Measurements from ENCODE around the gene RPS24. TPM values are rescaled to one million over a fixed set of nuclear protein-coding genes. Genes with fewer than 3 reads are reported as not detected.

Gene RPS24
- total and polyA plus RNA-seq, 9 of the 15 experiments (the other 6 are each of a cell fraction or from before 2014, with no cell fraction given), result 1,947 to 7,307 (median 5,944) TPM

DNA sequence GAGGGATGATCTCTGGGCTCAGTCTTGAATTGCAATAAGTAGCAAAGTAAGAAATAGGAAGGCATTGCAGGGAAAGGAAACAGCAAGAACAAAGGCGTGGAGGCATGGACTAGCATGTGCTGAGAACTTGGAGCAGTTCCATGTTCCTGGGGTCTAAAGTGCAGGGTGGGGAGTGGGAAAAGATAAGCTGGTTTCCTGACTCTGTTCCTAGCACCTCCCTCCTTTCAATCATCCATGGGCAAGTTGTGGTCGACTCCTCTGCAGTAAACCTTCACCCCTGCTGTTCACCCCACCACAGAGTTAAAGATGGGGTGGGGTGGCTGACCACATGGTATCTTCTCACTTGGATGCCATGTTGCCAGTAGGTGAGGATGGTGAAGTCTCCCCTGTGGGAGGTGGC, 29.6 kb downstream of the RPS24 start:
- Histone ChIP-seq H3K36me3 (ENCODE audit: control insufficient read depth, insufficient read depth, low read length) (no peaks in the 10 kb centered on the region), H4K20me1 (replicated peaks; ENCODE audit: control insufficient read depth, insufficient read depth, low read length) (no peaks in the 10 kb centered on the region; the same call in 1 of the 2 replicates), H2AFZ (ENCODE audit: low read depth, low read length) (no peak overlapping the region), H3K9me3 (replicated peaks; ENCODE audit: control insufficient read depth, insufficient read depth, low read depth, low read length) (no peaks in the 10 kb centered on the region), H3K27ac (ENCODE audit: extremely low read depth, low read depth, low read length) (no peak overlapping the region), H3K79me2 (ENCODE audit: control insufficient read depth, insufficient read depth, low read length) (no peaks in the 10 kb centered on the region), H3K9me1 (ENCODE audit: control insufficient read depth, insufficient read depth, low read length) (no peaks in the 10 kb centered on the region), H3K4me1 (replicated peaks in 1 of 2; ENCODE audit: control insufficient read depth in 2 of 2, insufficient read depth in 2 of 2, low read length in 2 of 2) (no peaks in the 10 kb centered on the region), H3K4me2 (ENCODE audit: insufficient read depth, low read length) (no peak overlapping the region), H3K27me3 (ENCODE audit: control insufficient read depth in 2 of 2, insufficient read depth in 2 of 2, low read length in 2 of 2) (peaks cover 27 to 55% of the 10 kb centered on the region in 2 experiments; a peak in 4 of 5 replicates), H3K9ac (ENCODE audit: insufficient read depth in 1 of 2, low read depth in 2 of 2, low read length in 2 of 2) (no peak overlapping the region), H3K4me3 (no peak overlapping the region)
- ATAC-seq, result no peak
- intact Hi-C loops (cut with micrococcal nuclease) (no loop called here), in situ Hi-C loops (cut with MboI) (no loop called here)
- CTCF ChIA-PET (ENCODE audit: low intra/inter-chr PET ratio), result no interaction called here
- no peak for FAIRE-seq
- POLR2A ChIA-PET, result interaction anchor here (0.8 to 1.1 kb wide), 2 partner anchors 175 to 538 kb away, joined by 3 to 4 read pairs; no protein-coding TSS in a partner anchor
- no peak for DNase-seq (ENCODE audit: extremely low read depth in 1 of 4, low spot score in 3 of 4)
- WGBS (ENCODE audit: insufficient coverage, low coverage, missing lambda C conversion rate), result 0% methylated on average over 2 of the region's 2 CpGs
- BruUV-seq (replicated peaks), result no TSS peak
- TF ChIP-seq GABPA (tag; conservative IDR thresholded peaks at IDR 0.05; ENCODE audit: low read depth) (no peak), TBL1XR1 (IDR thresholded peaks at IDR 0.05; ENCODE audit: low read length in 2 of 2) (no peak), ZNF197 (CRISPR knock-in tag; IDR thresholded peaks at IDR 0.05; ENCODE audit: low read depth) (no peak), POLR3G (IDR thresholded peaks at IDR 0.05; ENCODE audit: extremely low read depth, insufficient read length, insufficient replicate concordance) (no peak), SPI1 (IDR thresholded peaks at IDR 0.05; ENCODE audit: borderline replicate concordance, low read depth, low read length) (no peak), ZFP1 (CRISPR knock-in tag; IDR thresholded peaks at IDR 0.05) (no peak), ZNF408 (CRISPR knock-in tag; IDR thresholded peaks at IDR 0.05; ENCODE audit: low read depth) (no peak), SRSF7 (optimal IDR thresholded peaks at IDR 0.05; ENCODE audit: low read depth, low read length) (no peak), ZNF584 (CRISPR knock-in tag; IDR thresholded peaks at IDR 0.05; ENCODE audit: low read depth) (no peak), ZNF165 (CRISPR knock-in tag; IDR thresholded peaks at IDR 0.05; ENCODE audit: borderline replicate concordance) (no peak), ZNF140 (CRISPR knock-in tag; IDR thresholded peaks at IDR 0.05) (no peak), FOXA1 (IDR thresholded peaks at IDR 0.05; ENCODE audit: borderline replicate concordance) (no peak)
- TF ChIP-seq, protein P1, sequence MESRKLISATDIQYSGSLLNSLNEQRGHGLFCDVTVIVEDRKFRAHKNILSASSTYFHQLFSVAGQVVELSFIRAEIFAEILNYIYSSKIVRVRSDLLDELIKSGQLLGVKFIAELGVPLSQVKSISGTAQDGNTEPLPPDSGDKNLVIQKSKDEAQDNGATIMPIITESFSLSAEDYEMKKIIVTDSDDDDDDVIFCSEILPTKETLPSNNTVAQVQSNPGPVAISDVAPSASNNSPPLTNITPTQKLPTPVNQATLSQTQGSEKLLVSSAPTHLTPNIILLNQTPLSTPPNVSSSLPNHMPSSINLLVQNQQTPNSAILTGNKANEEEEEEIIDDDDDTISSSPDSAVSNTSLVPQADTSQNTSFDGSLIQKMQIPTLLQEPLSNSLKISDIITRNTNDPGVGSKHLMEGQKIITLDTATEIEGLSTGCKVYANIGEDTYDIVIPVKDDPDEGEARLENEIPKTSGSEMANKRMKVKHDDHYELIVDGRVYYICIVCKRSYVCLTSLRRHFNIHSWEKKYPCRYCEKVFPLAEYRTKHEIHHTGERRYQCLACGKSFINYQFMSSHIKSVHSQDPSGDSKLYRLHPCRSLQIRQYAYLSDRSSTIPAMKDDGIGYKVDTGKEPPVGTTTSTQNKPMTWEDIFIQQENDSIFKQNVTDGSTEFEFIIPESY (CRISPR knock-in tag; IDR thresholded peaks at IDR 0.05), result no peak
- TF ChIP-seq, protein P2, sequence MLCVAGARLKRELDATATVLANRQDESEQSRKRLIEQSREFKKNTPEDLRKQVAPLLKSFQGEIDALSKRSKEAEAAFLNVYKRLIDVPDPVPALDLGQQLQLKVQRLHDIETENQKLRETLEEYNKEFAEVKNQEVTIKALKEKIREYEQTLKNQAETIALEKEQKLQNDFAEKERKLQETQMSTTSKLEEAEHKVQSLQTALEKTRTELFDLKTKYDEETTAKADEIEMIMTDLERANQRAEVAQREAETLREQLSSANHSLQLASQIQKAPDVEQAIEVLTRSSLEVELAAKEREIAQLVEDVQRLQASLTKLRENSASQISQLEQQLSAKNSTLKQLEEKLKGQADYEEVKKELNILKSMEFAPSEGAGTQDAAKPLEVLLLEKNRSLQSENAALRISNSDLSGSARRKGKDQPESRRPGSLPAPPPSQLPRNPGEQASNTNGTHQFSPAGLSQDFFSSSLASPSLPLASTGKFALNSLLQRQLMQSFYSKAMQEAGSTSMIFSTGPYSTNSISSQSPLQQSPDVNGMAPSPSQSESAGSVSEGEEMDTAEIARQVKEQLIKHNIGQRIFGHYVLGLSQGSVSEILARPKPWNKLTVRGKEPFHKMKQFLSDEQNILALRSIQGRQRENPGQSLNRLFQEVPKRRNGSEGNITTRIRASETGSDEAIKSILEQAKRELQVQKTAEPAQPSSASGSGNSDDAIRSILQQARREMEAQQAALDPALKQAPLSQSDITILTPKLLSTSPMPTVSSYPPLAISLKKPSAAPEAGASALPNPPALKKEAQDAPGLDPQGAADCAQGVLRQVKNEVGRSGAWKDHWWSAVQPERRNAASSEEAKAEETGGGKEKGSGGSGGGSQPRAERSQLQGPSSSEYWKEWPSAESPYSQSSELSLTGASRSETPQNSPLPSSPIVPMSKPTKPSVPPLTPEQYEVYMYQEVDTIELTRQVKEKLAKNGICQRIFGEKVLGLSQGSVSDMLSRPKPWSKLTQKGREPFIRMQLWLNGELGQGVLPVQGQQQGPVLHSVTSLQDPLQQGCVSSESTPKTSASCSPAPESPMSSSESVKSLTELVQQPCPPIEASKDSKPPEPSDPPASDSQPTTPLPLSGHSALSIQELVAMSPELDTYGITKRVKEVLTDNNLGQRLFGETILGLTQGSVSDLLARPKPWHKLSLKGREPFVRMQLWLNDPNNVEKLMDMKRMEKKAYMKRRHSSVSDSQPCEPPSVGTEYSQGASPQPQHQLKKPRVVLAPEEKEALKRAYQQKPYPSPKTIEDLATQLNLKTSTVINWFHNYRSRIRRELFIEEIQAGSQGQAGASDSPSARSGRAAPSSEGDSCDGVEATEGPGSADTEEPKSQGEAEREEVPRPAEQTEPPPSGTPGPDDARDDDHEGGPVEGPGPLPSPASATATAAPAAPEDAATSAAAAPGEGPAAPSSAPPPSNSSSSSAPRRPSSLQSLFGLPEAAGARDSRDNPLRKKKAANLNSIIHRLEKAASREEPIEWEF (CRISPR knock-in tag; IDR thresholded peaks at IDR 0.05), result no peak

All from K562 (cell line).